Breast epithelium (tissue), 4 donors: ENCODE measurements around the gene VAMP8. TPM values are rescaled to one million over a fixed set of nuclear protein-coding genes. Genes with fewer than 3 reads are reported as not detected.
A peak's percentile ranks its signal among the peaks of the same experiment; 100 is the strongest.

ENCODE experiments used
- DNase-seq, 2 donors: peaks; one replicate each; pipeline ENCODE4 v3.0.0-alpha.2; 2019; ENCODE audit warnings: low spot score in 2 of 2
- H3K27ac ChIP-seq, 2 donors: fragments of 200-600 bp; sonication (generic) in 1 of 2; one replicate each; pipeline ENCODE4 v1.5.1; 2016 to 2019; ENCODE audit warnings: mild to moderate bottlenecking in 1 of 2
- H3K27me3 ChIP-seq, 2 donors: fragments of 200-600 bp; sonication (generic) in 1 of 2; one replicate each; pipeline versions ENCODE4 v1.5.1 to v1.6.0; 2017 to 2019; ENCODE audit warnings: control low read depth in 1 of 2, mild to moderate bottlenecking in 1 of 2
- H3K36me3 ChIP-seq: fragments of 200-600 bp; one replicate; pipeline ENCODE4 v1.5.1; 2019
- H3K4me1 ChIP-seq, 2 donors: fragments of 200-600 bp; sonication (generic); one replicate each; pipeline ENCODE4 v1.5.1; 2016 to 2019; ENCODE audit warnings: control low read depth in 1 of 2
- H3K4me3 ChIP-seq, 3 donors: fragments of 200-600 bp; sonication (generic); 1 replicate in 2 of 3; 2 replicates in 1 of 3; pipeline ENCODE4 v1.5.1; 2016 to 2019; ENCODE audit warnings: mild to moderate bottlenecking in 3 of 3, moderate library complexity in 2 of 3
- H3K9me3 ChIP-seq, 2 donors: fragments of 200-600 bp; sonication (generic) in 1 of 2; one replicate each; pipeline ENCODE4 v1.5.1; 2016 to 2019; ENCODE audit warnings: control low read depth in 1 of 2
- POLR2A ChIP-seq: fragments of 450-650 bp; IDR thresholded peaks from one replicate; pipeline ENCODE4 v1.6.1; 2016; ENCODE audit warnings: antibody characterized with exemption, mild to moderate bottlenecking, moderate library complexity
- POLR2AphosphoS5 ChIP-seq, 3 donors: sonication (generic); formaldehyde crosslinking; IDR thresholded peaks; one replicate each; pipeline ENCODE4 v1.6.1; 2017; ENCODE audit warnings: antibody characterized with exemption in 3 of 3
- intact Hi-C: fragments of 100-400 bp; cut with DNase I; formaldehyde crosslinking; loops from one replicate; pipeline ENCODE4 v1.15.1; 2023; ENCODE audit warnings: low total_unique reads
- total RNA-seq, 3 donors: library from RNA; depleted of rRNA; stranded (reverse); fragments of >200 nt; gene quantifications; one replicate each; pipeline ENCODE4 v1.1.0, GENCODE V29; 2016
- TF ChIP-seq, protein P1 (sequence below), 3 donors: fragments of 450-650 bp; IDR thresholded peaks; one replicate each; pipeline ENCODE4 v1.5.1; 2016 to 2017; ENCODE audit warnings: antibody characterized with exemption in 3 of 3, mild to moderate bottlenecking in 3 of 3, moderate library complexity in 3 of 3

Gene VAMP8
- total RNA-seq, 3 donors from 2014 or later, result 23.2 to 127 (median 55.7) TPM

DNA sequence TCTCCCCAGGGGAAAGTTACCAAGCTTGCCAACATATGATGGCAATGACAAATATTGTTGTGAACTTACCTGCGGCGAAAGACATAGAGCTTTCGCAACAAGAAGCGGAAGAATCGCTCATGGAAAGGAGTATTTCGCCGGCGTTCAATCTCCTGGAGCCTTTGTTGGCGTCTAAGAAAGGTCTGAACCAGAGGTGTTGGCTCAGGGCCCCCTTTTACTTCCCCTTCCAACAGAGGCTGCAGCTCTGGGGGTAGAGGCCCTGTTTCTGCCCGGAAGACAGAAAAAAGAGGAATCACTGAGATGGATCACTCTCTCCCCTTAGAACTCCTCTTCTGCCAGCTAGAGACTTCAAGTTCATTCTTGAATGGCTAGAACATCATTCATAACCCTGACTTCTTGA, 26.9 kb upstream of the VAMP8 start:
- Histone ChIP-seq H3K27ac (peak overlapping the region; percentile 59 to 75), H3K4me1 (no peaks in the 10 kb centered on the region), H3K27me3 (no peaks in the 10 kb centered on the region), H3K36me3 (no peaks in the 10 kb centered on the region), H3K4me3 (no peak overlapping the region), H3K9me3 (no peaks in the 10 kb centered on the region)
- DNase-seq, result no peak
- TF ChIP-seq, protein P1, sequence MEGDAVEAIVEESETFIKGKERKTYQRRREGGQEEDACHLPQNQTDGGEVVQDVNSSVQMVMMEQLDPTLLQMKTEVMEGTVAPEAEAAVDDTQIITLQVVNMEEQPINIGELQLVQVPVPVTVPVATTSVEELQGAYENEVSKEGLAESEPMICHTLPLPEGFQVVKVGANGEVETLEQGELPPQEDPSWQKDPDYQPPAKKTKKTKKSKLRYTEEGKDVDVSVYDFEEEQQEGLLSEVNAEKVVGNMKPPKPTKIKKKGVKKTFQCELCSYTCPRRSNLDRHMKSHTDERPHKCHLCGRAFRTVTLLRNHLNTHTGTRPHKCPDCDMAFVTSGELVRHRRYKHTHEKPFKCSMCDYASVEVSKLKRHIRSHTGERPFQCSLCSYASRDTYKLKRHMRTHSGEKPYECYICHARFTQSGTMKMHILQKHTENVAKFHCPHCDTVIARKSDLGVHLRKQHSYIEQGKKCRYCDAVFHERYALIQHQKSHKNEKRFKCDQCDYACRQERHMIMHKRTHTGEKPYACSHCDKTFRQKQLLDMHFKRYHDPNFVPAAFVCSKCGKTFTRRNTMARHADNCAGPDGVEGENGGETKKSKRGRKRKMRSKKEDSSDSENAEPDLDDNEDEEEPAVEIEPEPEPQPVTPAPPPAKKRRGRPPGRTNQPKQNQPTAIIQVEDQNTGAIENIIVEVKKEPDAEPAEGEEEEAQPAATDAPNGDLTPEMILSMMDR (IDR thresholded peaks at IDR 0.05), result no peak
- TF ChIP-seq POLR2AphosphoS5 (IDR thresholded peaks at IDR 0.05), result no peak
- intact Hi-C loops, result loop anchor here (5.0 kb wide), 1 partner anchor 118 kb away; no protein-coding TSS in a partner anchor

DNA sequence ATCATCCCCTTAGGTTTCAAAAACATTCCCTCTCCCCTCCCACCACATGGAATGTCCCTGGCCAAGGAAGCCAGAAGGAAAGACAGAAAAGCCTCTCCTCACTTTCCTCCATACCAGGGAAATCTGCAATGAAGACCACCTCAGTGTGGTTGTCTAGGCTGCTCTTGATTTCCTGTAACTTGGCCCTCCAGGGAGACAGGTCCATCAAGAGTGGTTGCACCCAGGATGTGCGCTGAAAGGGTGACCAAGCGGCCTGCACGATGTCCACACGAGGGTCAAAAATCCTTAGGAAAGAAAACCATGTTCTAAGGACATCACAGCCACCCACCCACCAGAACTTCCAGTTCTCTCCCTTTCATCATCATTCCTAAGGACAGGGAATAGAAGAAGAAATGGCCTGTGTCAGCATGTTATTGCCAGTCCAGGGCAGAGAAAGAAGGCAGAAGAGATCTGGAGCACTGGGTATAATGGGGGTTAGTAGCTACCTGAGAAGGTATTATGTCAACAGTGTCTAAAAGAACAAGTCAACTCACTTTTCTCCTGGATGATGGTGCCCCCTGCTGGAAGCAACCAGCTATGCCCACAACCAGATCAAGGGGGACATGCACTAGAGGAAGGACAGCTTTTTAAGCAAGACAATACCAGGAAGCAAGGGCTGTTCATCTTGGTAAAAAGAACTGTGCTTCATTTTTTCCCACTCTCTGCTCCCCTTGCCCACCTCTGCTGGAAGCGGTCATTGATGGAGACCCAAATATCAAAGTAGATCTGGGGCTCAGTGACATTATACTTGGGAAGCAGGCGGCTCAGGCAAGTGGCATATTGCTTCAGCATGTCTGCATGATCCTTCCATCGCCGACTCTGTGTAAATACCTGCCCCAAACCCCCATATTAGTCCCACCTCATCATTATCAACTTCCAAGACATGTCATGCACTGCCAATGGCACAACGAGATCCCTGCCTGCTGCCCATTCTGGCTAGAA, 25.4 kb upstream of the VAMP8 start:
- no peaks in the 10 kb centered on the region for H3K9me3 ChIP-seq
- no peaks in the 10 kb centered on the region for H3K4me1 ChIP-seq
- intact Hi-C loops, result loop anchor here (5.0 kb wide), 1 partner anchor 120 kb away; no protein-coding TSS in a partner anchor
- DNase-seq, result peak; percentile 84
- no peak for TF ChIP-seq POLR2A
- TF ChIP-seq, protein P1 (IDR thresholded peaks at IDR 0.05), result peak; percentile 85 to 94 (median 94)
- peak in 2 of 3 donors; percentile 35 to 53 for TF ChIP-seq POLR2AphosphoS5 (IDR thresholded peaks at IDR 0.05)
- H3K27ac ChIP-seq, result peak overlapping the region; percentile 21 to 75
- no peaks in the 10 kb centered on the region for H3K27me3 ChIP-seq
- no peak overlapping the region for H3K4me3 ChIP-seq
- H3K36me3 ChIP-seq, result no peaks in the 10 kb centered on the region

DNA sequence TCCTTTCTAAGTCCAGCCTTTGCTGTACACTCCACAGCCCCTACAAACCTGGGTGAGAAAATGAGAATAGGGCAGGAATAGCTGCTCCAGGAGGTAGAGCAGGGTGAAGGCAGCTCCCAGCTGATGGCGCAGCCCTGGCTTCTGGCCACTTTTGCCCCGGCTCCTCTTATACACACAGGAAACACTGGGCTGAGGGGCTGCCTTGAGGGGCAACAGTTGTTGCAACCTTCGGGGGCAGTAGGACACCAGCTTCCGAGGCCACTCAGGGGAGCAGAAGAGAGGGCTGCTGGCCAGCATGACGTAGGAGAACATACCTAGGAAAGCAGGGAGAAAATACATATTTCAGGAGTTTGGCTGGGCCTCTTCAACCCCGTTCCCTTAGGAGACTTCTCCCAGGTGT, 24.2 kb upstream of the VAMP8 start:
- DNase-seq, result no peak
- Histone ChIP-seq H3K27me3 (no peaks in the 10 kb centered on the region), H3K4me1 (no peaks in the 10 kb centered on the region), H3K36me3 (no peaks in the 10 kb centered on the region), H3K9me3 (no peaks in the 10 kb centered on the region), H3K27ac (no peak overlapping the region), H3K4me3 (no peak overlapping the region)
- intact Hi-C loops, result loop anchor here (5.0 kb wide), 1 partner anchor 121 kb away; no protein-coding TSS in a partner anchor
- TF ChIP-seq POLR2A (no peak), POLR2AphosphoS5 (IDR thresholded peaks at IDR 0.05) (no peak)
- TF ChIP-seq, protein P1 (IDR thresholded peaks at IDR 0.05), result no peak

DNA sequence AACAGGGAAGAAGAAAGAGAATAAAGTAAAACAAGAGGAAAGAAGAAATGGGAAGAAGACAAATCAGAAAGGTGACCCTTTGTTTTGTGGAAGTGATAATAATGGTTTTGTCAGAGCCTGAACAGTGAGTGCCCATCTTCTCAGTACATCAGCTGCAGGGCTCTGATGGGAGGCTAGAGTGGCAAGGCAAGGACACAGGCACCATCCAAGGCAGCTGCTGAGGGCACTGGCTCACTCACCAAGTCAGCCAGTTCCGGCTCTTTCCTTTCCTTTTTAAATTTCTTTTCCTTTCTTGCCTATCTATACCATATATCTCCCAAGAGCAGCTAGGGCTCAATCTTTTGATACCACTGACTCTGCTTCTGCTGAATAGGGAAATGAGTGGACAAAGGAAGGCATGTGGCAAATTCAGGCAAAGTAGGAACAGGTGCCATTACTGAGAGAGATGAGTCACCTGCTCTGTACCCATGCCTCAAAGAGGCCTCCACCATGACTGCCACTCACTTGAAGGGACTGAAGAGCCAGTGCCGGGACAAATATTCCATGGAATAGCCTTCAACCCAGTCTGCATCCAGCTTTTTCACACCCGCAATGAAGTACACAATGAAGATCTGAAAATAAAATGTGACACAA, 22.3 kb upstream of the VAMP8 start:
- TF ChIP-seq POLR2A (no peak), POLR2AphosphoS5 (IDR thresholded peaks at IDR 0.05) (no peak)
- TF ChIP-seq, protein P1 (IDR thresholded peaks at IDR 0.05), result no peak
- intact Hi-C loops, result loop anchor here (5.0 kb wide), 1 partner anchor 123 kb away; no protein-coding TSS in a partner anchor
- H3K27ac ChIP-seq, result no peak overlapping the region
- no peaks in the 10 kb centered on the region for H3K27me3 ChIP-seq
- H3K4me3 ChIP-seq, result no peak overlapping the region
- no peaks in the 10 kb centered on the region for H3K9me3 ChIP-seq
- DNase-seq, result no peak
- no peaks in the 10 kb centered on the region for H3K4me1 ChIP-seq
- no peaks in the 10 kb centered on the region for H3K36me3 ChIP-seq

DNA sequence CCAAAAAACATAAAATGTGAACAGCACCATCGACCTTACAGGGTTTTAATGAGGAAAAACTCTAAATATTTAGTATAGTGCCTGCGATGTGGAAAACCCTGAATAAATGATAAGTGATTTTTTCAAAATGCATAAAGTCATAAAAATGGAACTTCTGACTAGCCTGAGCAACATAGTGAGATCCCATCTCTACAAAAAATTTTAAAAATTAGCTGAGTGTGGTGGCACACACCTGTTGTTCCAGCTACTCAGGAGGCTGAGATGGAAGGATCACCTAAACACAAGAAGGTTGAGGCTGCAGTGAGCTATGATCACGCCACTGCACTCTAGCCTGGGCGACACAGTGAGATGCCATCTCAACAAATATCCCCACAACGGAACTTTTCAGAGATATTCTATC, 20.3 kb upstream of the VAMP8 start:
- no peak overlapping the region for H3K27ac ChIP-seq
- intact Hi-C loops, result no loop called here

More for the DNA sequence above, 20.3 kb upstream of the VAMP8 start:
- TF ChIP-seq, protein P1 (IDR thresholded peaks at IDR 0.05), result no peak
- TF ChIP-seq POLR2A (no peak), POLR2AphosphoS5 (IDR thresholded peaks at IDR 0.05) (no peak)
- H3K9me3 ChIP-seq, result no peaks in the 10 kb centered on the region
- no peak for DNase-seq
- H3K4me1 ChIP-seq, result no peaks in the 10 kb centered on the region
- H3K36me3 ChIP-seq, result no peaks in the 10 kb centered on the region
- H3K4me3 ChIP-seq, result no peak overlapping the region
- H3K27me3 ChIP-seq, result no peaks in the 10 kb centered on the region
